Measurements from ENCODE around the gene REPIN1.

Gene REPIN1

DNA sequence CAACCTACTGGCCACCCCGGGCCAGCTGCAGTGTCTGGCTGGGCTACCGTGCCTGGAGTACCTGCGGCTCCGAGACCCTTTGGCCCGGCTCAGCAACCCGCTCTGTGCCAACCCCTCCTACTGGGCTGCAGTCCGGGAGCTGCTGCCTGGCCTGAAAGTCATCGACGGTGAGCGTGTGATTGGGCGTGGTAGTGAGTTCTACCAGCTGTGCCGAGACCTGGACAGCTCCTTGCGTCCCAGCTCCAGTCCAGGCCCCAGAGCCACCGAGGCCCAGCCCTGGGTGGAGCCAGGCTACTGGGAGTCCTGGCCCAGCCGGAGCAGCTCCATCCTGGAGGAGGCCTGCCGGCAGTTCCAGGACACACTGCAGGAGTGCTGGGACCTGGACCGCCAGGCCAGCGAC, 31.4 kb upstream of the REPIN1 start:
- Histone ChIP-seq H3K79me2 (ENCODE audit: insufficient read depth, low read length) (no peaks in the 10 kb centered on the region), H3K9ac (ENCODE audit: low read length) (no peak overlapping the region), H3K9me3 (ENCODE audit: low read length) (no peaks in the 10 kb centered on the region), H3K36me3 (ENCODE audit: insufficient read depth, low read length) (no peaks in the 10 kb centered on the region), H3K9me2 (ENCODE audit: low read depth, low read length) (no peaks in the 10 kb centered on the region), H3F3A (ENCODE audit: insufficient read depth, low read length) (no peaks in the 10 kb centered on the region), H3K27ac (ENCODE audit: low read depth, low read length, poor library complexity, severe bottlenecking) (no peak overlapping the region), H3K27me3 (ENCODE audit: insufficient read depth, low read length) (no peaks in the 10 kb centered on the region), H3K4me2 (ENCODE audit: low read length) (no peak overlapping the region), H3K4me3 (ENCODE audit: low read depth, low read length, poor library complexity, severe bottlenecking) (no peak overlapping the region), H3K4me1 (ENCODE audit: insufficient read depth, low read length, severe bottlenecking) (no peaks in the 10 kb centered on the region), H2AFZ (ENCODE audit: low read length) (no peak overlapping the region), H4K20me1 (ENCODE audit: insufficient read depth, low read length) (no peaks in the 10 kb centered on the region)
- TF ChIP-seq, protein P1, sequence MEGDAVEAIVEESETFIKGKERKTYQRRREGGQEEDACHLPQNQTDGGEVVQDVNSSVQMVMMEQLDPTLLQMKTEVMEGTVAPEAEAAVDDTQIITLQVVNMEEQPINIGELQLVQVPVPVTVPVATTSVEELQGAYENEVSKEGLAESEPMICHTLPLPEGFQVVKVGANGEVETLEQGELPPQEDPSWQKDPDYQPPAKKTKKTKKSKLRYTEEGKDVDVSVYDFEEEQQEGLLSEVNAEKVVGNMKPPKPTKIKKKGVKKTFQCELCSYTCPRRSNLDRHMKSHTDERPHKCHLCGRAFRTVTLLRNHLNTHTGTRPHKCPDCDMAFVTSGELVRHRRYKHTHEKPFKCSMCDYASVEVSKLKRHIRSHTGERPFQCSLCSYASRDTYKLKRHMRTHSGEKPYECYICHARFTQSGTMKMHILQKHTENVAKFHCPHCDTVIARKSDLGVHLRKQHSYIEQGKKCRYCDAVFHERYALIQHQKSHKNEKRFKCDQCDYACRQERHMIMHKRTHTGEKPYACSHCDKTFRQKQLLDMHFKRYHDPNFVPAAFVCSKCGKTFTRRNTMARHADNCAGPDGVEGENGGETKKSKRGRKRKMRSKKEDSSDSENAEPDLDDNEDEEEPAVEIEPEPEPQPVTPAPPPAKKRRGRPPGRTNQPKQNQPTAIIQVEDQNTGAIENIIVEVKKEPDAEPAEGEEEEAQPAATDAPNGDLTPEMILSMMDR (IDR thresholded peaks at IDR 0.05; ENCODE audit: low read length): no peak
- TF ChIP-seq EZH2 (IDR thresholded peaks at IDR 0.05; ENCODE audit: borderline replicate concordance, low read length): no peak

- Histone ChIP-seq H3K27ac (ENCODE audit: low read depth, low read length, poor library complexity, severe bottlenecking) (no peak overlapping the region), H3K36me3 (ENCODE audit: insufficient read depth, low read length) (no peaks in the 10 kb centered on the region)
- TF ChIP-seq EZH2 (IDR thresholded peaks at IDR 0.05; ENCODE audit: borderline replicate concordance, low read length): no peak
- TF ChIP-seq, protein P1 (IDR thresholded peaks at IDR 0.05; ENCODE audit: low read length): no peak
Observed at GRCh38 chr7:150337659-150338081, 31.0 kb upstream of the REPIN1 start.

GRCh38 chr7:150338166-150338829, 30.3 kb upstream of the REPIN1 start:
- no peaks in the 10 kb centered on the region for H3K9me3 ChIP-seq (ENCODE audit: low read length)
- no peaks in the 10 kb centered on the region for H3K9me2 ChIP-seq (ENCODE audit: low read depth, low read length)
- no peaks in the 10 kb centered on the region for H3K79me2 ChIP-seq (ENCODE audit: insufficient read depth, low read length)
- H3K36me3 ChIP-seq (ENCODE audit: insufficient read depth, low read length): no peaks in the 10 kb centered on the region
- no peaks in the 10 kb centered on the region for H3F3A ChIP-seq (ENCODE audit: insufficient read depth, low read length)
- peaks cover under 1% of the 10 kb centered on the region; the same call in 1 of the 2 replicates for H3K27me3 ChIP-seq (ENCODE audit: insufficient read depth, low read length)
- no peaks in the 10 kb centered on the region for H4K20me1 ChIP-seq (ENCODE audit: insufficient read depth, low read length)
- no peak overlapping the region for H3K9ac ChIP-seq (ENCODE audit: low read length)
- no peak overlapping the region for H3K4me2 ChIP-seq (ENCODE audit: low read length)
- TF ChIP-seq, protein P1 (IDR thresholded peaks at IDR 0.05; ENCODE audit: low read length): no peak
- TF ChIP-seq EZH2 (IDR thresholded peaks at IDR 0.05; ENCODE audit: borderline replicate concordance, low read length): no peak
- H3K4me1 ChIP-seq (ENCODE audit: insufficient read depth, low read length, severe bottlenecking): no peaks in the 10 kb centered on the region
- no peak overlapping the region for H3K27ac ChIP-seq (ENCODE audit: low read depth, low read length, poor library complexity, severe bottlenecking)
- H2AFZ ChIP-seq (ENCODE audit: low read length): no peak overlapping the region
- no peak overlapping the region for H3K4me3 ChIP-seq (ENCODE audit: low read depth, low read length, poor library complexity, severe bottlenecking)

More at GRCh38 chr7:150337659-150338081, 31.0 kb upstream of the REPIN1 start:
- Histone ChIP-seq H3F3A (ENCODE audit: insufficient read depth, low read length) (no peaks in the 10 kb centered on the region), H2AFZ (ENCODE audit: low read length) (no peak overlapping the region), H3K4me3 (ENCODE audit: low read depth, low read length, poor library complexity, severe bottlenecking) (no peak overlapping the region), H4K20me1 (ENCODE audit: insufficient read depth, low read length) (no peaks in the 10 kb centered on the region), H3K4me1 (ENCODE audit: insufficient read depth, low read length, severe bottlenecking) (no peaks in the 10 kb centered on the region), H3K9me3 (ENCODE audit: low read length) (no peaks in the 10 kb centered on the region), H3K9ac (ENCODE audit: low read length) (no peak overlapping the region), H3K9me2 (ENCODE audit: low read depth, low read length) (no peaks in the 10 kb centered on the region), H3K27me3 (ENCODE audit: insufficient read depth, low read length) (no peaks in the 10 kb centered on the region), H3K79me2 (ENCODE audit: insufficient read depth, low read length) (no peaks in the 10 kb centered on the region), H3K4me2 (ENCODE audit: low read length) (no peak overlapping the region)
